Retinal pigment epithelial cell (primary cell): ENCODE data around the gene ECEL1.

Experiments used
- DNase-seq: peaks from one replicate; pipeline ENCODE4 v3.0.0-alpha.2; 2010; ENCODE audit warnings: low read depth
- H3K4me3 ChIP-seq: 2 replicates; pipeline ENCODE4 v1.5.1; 2011; ENCODE audit warnings: mild to moderate bottlenecking, low read length, control low read depth, moderate library complexity
- TF ChIP-seq, protein P1 (sequence below): conservative IDR thresholded peaks from 2 replicates; pipeline ENCODE4 v1.5.1; 2011; ENCODE audit warnings: low read depth, low read length, control low read depth, inconsistent platforms

ECEL1 gene

GRCh38 chr2:232477751-232478510 lies 9.7 kb downstream of the ECEL1 start:
- TF ChIP-seq, protein P1, sequence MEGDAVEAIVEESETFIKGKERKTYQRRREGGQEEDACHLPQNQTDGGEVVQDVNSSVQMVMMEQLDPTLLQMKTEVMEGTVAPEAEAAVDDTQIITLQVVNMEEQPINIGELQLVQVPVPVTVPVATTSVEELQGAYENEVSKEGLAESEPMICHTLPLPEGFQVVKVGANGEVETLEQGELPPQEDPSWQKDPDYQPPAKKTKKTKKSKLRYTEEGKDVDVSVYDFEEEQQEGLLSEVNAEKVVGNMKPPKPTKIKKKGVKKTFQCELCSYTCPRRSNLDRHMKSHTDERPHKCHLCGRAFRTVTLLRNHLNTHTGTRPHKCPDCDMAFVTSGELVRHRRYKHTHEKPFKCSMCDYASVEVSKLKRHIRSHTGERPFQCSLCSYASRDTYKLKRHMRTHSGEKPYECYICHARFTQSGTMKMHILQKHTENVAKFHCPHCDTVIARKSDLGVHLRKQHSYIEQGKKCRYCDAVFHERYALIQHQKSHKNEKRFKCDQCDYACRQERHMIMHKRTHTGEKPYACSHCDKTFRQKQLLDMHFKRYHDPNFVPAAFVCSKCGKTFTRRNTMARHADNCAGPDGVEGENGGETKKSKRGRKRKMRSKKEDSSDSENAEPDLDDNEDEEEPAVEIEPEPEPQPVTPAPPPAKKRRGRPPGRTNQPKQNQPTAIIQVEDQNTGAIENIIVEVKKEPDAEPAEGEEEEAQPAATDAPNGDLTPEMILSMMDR = no peak
- DNase-seq = no peak
- H3K4me3 ChIP-seq = no peak overlapping the region

DNA sequence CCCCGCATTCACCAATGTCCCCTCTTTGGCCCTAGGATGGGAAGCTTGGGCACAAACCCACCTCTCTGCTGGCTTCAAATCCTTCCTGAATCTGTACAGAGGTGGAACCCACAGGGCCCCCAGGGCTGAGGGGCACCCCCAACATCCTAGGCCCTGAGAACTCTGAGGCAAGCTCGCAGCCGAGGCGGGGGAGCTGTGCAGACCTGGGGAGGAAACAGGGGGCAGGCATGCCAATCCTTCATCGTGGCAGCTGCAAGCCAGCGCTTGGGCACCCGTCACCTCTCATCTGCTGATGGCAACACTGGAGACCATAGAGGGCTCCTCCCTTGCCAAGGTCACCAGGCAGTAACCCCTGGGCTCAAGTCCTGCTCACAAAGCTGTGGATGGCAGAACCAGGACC lies 10.8 kb downstream of the ECEL1 start:
- TF ChIP-seq, protein P1 = no peak
- DNase-seq = no peak
- no peak overlapping the region for H3K4me3 ChIP-seq

- no peak overlapping the region for H3K4me3 ChIP-seq
- TF ChIP-seq, protein P1 = no peak
- DNase-seq = no peak
Observed at GRCh38 chr2:232476045-232476444, 11.6 kb downstream of the ECEL1 start.

DNA sequence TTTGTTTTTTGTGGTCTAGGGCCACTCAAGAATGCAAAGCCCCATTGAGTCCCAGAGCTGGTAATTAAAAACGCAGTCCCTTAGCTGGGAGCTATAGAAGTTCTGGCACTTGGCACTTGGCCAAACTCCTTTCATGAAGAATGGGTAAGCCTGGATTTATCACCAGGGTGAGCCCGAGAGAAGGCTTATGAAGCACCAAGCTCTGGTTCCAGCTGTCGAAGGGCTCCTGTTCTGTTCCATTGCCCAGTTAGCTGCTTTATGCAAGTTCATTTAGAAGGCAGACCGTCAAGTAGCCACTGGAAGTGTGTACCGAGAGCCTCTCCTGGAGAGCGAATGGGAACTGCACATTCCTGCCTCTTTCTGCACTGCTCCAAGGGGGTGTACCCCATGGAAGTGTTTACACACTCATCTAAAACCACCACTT lies 14.2 kb downstream of the ECEL1 start:
- peak; percentile 50 for DNase-seq
- TF ChIP-seq, protein P1 = no peak
- H3K4me3 ChIP-seq = no peak overlapping the region

- DNase-seq = no peak
- H3K4me3 ChIP-seq = no peak overlapping the region
- TF ChIP-seq, protein P1 = no peak
Observed at GRCh38 chr2:232466221-232466620, 21.4 kb downstream of the ECEL1 start.

DNA sequence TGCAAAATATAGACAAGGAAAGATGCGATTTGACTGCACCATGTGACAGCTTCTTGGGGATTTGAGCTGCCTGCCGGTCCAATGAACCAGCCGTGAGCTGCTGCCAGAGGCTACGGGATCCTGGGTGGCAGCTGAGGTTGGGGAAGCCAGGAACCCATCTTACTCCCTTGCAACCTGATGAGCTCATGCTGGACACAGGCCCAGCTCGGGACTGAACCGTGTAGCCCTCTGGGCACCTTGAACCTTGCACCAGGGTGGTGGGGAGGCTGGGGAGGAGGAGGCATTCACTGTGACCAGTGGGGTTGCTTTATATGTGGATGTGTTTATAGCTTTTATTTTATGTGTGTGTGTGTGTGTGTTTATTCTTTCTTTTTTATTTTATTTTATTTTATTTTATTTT lies 22.6 kb downstream of the ECEL1 start:
- TF ChIP-seq, protein P1 = no peak
- no peak overlapping the region for H3K4me3 ChIP-seq
- no peak for DNase-seq

DNA sequence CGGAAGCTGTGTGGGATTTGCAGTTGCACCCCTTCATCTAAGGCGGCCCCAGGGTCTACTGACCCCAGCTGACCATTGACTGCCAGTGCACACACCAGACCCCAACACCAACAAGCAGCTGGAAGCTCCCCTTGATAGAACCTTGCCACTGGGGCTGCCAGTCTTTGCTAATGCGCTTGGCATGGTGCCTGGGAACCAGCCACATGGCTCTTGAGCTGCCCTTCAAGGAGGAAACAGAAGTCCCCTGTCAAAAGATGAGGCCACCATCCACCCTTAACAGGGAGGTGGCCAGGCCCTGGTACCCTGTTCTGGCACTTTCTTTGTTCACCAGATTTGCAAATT lies 23.1 kb downstream of the ECEL1 start:
- DNase-seq = no peak
- H3K4me3 ChIP-seq = no peak overlapping the region
- TF ChIP-seq, protein P1 = no peak
